Activated T-helper 1 cell treated with anti-CD3 and anti-CD28 coated beads, Interleukin-12 subunit alpha, Interleukin-12 subunit beta, Interleukin-2, Interleukin-4 antibody, amounts not matched to agents 30 ng/mL and 10 ng/mL and 1 ng/mL, durations not matched to agents 14 hours and 24 hours and 36 hours (primary cell): Measurements from ENCODE around the gene PSD2. TPM values are rescaled to one million over a fixed set of nuclear protein-coding genes. Genes with fewer than 3 reads are reported as not detected.

ENCODE experiments used
- DNase-seq: peaks from one replicate; pipeline ENCODE4 v3.0.0; 2021; ENCODE audit warnings: low spot score
- H3K27ac Mint-ChIP-seq: one replicate; pipeline ENCODE4 v1.8.0; 2021; ENCODE audit warnings: mild to moderate bottlenecking, mixed read lengths
- H3K27me3 Mint-ChIP-seq: one replicate; pipeline ENCODE4 v1.8.0; 2022; ENCODE audit warnings: mild to moderate bottlenecking, moderate library complexity, mixed read lengths; ENCODE audit not compliant: insufficient read depth
- H3K36me3 Mint-ChIP-seq: one replicate; pipeline ENCODE4 v1.8.0; 2021; ENCODE audit warnings: low read depth, mixed read lengths
- H3K4me1 Mint-ChIP-seq: one replicate; pipeline ENCODE4 v1.8.0; 2021; ENCODE audit warnings: low read depth, mixed read lengths
- H3K4me3 Mint-ChIP-seq: one replicate; pipeline ENCODE4 v1.8.0; 2021; ENCODE audit warnings: mild to moderate bottlenecking, moderate library complexity, mixed read lengths
- H3K9me3 Mint-ChIP-seq: one replicate; pipeline ENCODE4 v1.8.0; 2021; ENCODE audit warnings: mixed read lengths
- intact Hi-C: fragments of 100-400 bp; cut with micrococcal nuclease; formaldehyde crosslinking; loops from one replicate; pipeline ENCODE4 v1.15.1; 2024
- total RNA-seq: library from RNA; stranded (reverse); gene quantifications from 2 replicates; pipeline ENCODE4 v1.2.3, GENCODE V29; 2022

Gene PSD2
- total RNA-seq, 1 donor from 2014 or later, result not detected

DNA sequence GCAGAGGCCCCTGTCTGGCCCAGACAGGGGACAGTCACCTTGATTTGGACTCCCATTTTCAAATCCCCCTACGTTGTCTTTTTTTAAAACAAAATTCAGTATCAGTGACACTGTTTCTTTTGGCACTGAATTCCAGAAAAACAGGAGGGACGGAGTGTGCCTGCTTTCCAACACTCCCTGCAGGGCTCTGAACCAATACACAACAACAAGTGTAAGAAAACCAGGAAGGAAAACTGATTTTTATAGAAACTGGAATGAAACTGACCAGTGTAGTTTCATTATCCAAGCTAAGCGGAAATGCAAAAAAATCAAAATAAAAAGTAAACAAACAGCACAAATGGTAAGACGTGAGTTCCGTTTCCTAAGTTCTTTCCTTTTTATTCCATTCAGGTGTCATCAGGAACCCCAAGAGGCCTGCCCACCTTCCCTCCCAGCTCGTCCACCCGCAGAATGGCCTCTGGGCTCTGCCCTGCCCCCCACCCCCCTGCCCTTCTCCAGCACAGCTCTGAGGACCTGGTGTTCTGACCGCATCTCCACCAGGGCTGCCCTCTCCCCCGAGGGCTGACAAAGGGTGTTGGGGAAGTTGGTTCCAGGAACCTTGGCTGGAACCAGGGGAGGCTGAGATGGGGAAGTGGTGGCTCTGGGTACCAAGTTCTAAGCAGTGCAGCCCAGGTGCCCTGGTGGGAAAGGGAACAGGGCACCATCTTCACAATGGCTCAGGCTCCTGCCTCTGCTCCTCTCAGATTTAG lies 73.6 kb downstream of the PSD2 start:
- intact Hi-C loops, result no loop called here
- no peak for DNase-seq
- Mint-ChIP-seq H3K4me1 (no peaks in the 10 kb centered on the region), H3K36me3 (no peaks in the 10 kb centered on the region), H3K4me3 (no peak overlapping the region), H3K27me3 (peaks cover 6% of the 10 kb centered on the region), H3K9me3 (no peaks in the 10 kb centered on the region), H3K27ac (no peak overlapping the region)

DNA sequence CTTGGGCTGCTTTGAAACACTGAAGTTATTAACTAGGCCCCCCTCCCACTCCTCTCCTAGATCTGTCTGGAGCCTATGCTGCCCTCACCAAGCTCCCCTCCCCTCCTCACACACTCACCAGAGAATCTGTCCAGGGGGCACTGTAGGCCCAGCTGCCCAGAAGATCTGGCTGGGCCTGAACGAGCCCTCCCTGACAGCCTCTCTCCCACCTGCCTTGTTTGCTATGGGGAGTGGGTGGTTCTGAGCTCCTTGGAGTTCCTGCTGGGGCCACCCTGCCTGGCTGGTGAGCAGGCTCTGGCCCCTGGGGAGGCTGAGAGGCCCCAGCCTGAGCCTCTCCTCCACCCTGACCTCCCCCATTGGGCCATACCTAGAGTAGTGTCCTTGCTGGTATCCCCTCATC lies 75.1 kb downstream of the PSD2 start:
- Mint-ChIP-seq H3K27ac (no peak overlapping the region), H3K36me3 (no peaks in the 10 kb centered on the region), H3K4me3 (no peak overlapping the region), H3K4me1 (no peaks in the 10 kb centered on the region), H3K27me3 (peaks cover 11% of the 10 kb centered on the region), H3K9me3 (no peaks in the 10 kb centered on the region)
- intact Hi-C loops, result no loop called here
- no peak for DNase-seq

DNA sequence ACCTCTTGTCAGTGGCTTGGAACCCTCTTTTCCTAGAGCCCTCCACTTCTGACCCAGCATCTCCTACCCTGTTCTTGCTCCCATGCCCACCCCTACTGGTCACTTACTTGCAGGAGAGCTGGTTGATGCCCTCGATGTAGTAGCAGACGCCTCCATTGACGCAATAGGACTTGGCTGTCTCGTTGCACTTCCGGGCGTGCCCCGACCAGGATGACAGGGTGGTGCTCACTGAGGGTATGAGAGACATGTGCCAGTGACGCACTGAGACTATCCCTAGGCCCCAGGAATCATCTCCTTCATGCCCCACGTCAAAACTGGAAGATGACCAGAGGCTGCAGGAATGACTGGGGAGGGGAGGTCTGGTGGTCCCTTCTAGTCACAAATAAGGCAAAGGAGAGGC lies 76.0 kb downstream of the PSD2 start:
- Mint-ChIP-seq H3K27ac (no peak overlapping the region), H3K9me3 (no peaks in the 10 kb centered on the region), H3K4me3 (no peak overlapping the region), H3K4me1 (no peaks in the 10 kb centered on the region), H3K27me3 (peaks cover 10% of the 10 kb centered on the region), H3K36me3 (no peaks in the 10 kb centered on the region)
- DNase-seq, result no peak
- intact Hi-C loops, result no loop called here

DNA sequence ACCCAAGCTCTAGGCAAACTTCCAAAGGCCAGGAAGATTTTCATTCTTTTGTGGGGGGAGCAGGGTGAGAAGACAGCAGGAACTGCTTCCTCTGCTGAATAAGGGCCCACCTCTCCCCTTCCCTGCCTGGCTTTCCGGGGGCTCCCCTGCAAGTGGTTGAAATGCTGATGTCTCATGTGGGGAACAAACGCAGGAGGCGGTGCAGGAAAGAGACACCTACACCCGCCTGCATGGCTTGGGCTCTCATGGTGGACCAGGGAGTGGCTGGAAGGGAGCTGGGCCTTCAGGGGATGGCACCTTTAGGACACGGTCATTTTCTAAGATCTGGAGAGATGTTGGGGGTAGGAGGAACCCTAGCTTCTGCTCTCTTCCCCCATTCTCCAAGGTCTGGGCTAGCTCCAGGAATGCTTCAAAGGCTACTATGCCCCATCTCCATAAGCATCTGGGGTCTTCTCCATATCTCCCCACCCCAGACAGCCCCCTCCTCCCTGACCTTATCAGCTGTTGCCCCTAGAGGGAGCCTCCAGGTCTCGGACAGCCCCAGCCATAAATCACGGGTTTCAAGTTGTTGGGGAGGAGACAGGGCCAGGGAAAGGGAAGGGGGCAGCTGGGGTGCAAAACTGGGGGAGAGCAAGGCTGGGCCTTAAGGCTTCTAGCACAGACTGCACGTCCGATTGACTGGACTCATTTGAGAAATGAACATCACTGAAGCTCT lies 76.6 kb downstream of the PSD2 start:
- DNase-seq, result no peak
- Mint-ChIP-seq H3K9me3 (no peaks in the 10 kb centered on the region), H3K27me3 (peaks cover 7% of the 10 kb centered on the region), H3K27ac (no peak overlapping the region), H3K4me1 (no peaks in the 10 kb centered on the region), H3K36me3 (no peaks in the 10 kb centered on the region), H3K4me3 (no peak overlapping the region)
- intact Hi-C loops, result no loop called here

DNA sequence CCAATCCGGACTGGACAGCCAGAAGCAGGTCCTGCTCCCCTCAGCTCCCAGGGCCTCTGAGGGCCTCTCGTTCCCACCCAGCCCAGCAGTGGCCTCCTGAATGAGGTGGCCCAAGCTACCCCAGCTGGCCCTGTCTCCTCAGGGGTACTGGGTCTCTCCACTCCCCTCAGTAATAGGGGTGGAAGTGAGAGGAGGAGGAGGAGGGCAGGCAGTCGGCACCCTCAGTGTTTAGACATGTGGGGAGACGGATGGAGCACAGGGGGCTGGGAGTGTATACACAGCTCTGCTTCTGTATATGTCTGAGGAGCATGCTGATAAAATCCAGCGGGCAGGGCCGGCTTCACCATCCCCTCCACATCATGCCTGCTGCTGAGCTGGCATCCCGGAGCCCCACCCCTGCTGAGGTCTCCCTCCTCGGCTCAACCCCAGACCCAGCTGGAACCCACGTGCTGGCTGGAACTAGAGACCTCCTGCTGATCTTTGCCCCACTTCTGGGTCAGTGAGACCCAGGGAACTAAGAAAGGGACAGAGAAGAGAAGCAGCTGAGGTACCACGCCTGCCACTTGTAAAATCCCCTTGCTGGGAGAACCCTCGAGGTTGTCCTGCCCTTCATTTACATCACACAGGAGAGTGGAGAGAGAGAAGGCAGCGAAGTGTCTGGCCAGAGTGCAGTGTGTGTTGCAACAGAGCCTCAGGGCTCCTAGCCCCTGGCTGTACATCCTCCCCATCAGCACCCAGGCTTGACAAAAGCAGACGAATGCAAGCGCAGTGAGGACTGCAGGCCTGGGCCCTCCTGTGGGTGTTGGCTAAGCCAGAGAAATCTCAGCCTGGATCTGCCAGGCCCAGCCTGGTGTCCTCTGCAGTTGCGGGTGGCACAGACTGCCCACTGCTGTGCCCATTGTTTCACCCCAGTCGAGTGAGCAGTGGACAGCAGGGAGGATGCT lies 77.5 kb downstream of the PSD2 start:
- Mint-ChIP-seq H3K36me3 (no peaks in the 10 kb centered on the region), H3K9me3 (no peaks in the 10 kb centered on the region), H3K27me3 (peaks cover 7% of the 10 kb centered on the region), H3K27ac (no peak overlapping the region), H3K4me1 (no peaks in the 10 kb centered on the region), H3K4me3 (no peak overlapping the region)
- no peak for DNase-seq
- intact Hi-C loops, result no loop called here

DNA sequence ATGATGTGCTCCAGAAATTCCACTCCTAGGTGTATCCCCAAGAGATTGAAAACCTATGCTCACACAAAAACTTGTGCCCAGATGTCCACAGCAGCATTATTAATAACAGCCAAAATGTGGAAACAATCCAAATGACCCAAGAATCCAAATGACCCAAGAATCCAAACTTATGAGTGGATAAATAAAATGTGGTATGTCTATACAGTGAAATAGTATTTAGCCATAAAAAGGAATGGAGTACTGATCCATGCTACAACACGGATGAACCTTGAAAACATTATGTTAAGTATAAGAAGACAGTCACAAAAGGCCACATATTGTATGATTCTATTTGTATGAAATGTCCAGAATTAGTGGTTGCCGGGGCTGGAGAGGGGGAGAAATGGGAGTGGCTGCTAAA lies 80.3 kb downstream of the PSD2 start:
- intact Hi-C loops, result no loop called here
- Mint-ChIP-seq H3K9me3 (no peaks in the 10 kb centered on the region), H3K36me3 (no peaks in the 10 kb centered on the region), H3K4me1 (no peaks in the 10 kb centered on the region), H3K4me3 (no peak overlapping the region), H3K27ac (no peak overlapping the region), H3K27me3 (peaks cover 11% of the 10 kb centered on the region)
- no peak for DNase-seq

DNA sequence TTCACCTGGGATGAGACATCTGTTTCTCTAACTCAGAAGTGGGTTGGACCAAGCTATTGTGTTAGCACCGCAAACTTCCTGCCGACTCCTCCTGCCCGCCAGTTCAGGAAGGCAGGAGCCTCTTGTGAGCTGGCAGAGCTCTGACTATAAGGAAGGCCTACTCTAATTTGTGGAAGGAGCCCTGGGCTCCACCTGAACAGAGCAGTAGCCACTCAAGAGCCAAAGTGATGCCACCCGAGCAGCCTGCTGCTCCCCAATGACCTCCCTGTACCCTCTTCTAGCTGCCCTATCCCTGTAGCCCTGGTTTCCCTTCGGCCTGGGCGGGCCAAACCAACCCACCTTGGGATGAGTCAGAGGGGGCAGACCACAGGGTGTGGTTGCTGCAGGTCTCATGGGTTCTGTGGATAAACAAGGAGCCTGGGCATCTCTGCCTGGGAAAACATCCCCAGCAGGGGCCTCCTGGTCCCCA lies 81.6 kb downstream of the PSD2 start:
- Mint-ChIP-seq H3K36me3 (no peaks in the 10 kb centered on the region), H3K4me3 (no peak overlapping the region), H3K27ac (no peak overlapping the region), H3K27me3 (peaks cover 11% of the 10 kb centered on the region), H3K9me3 (no peaks in the 10 kb centered on the region), H3K4me1 (no peaks in the 10 kb centered on the region)
- intact Hi-C loops, result no loop called here
- no peak for DNase-seq

DNA sequence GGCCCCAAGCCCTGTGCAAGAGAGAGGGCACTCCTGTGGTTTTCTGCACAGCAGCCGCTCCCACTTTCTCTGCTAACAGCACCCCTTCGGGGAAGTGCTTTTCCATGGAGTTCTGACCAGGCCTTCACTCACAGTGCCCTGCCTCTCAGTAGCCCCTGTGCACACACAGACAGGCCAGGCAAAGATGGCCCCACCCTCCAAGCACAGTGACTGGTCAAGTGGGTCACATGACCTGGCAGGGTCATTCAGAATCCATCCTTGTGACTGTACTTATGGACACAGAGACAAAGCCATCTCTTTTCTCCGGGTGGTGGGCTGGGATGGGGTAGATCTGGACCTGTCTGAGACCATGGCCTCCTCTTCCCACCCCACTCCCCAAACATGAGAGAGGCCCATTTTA lies 82.5 kb downstream of the PSD2 start:
- no peak overlapping the region for H3K4me3 Mint-ChIP-seq
- H3K27me3 Mint-ChIP-seq, result peaks cover 11% of the 10 kb centered on the region
- intact Hi-C loops, result no loop called here
- no peaks in the 10 kb centered on the region for H3K9me3 Mint-ChIP-seq
- no peaks in the 10 kb centered on the region for H3K4me1 Mint-ChIP-seq
- no peak overlapping the region for H3K27ac Mint-ChIP-seq
- no peaks in the 10 kb centered on the region for H3K36me3 Mint-ChIP-seq
- no peak for DNase-seq

DNA sequence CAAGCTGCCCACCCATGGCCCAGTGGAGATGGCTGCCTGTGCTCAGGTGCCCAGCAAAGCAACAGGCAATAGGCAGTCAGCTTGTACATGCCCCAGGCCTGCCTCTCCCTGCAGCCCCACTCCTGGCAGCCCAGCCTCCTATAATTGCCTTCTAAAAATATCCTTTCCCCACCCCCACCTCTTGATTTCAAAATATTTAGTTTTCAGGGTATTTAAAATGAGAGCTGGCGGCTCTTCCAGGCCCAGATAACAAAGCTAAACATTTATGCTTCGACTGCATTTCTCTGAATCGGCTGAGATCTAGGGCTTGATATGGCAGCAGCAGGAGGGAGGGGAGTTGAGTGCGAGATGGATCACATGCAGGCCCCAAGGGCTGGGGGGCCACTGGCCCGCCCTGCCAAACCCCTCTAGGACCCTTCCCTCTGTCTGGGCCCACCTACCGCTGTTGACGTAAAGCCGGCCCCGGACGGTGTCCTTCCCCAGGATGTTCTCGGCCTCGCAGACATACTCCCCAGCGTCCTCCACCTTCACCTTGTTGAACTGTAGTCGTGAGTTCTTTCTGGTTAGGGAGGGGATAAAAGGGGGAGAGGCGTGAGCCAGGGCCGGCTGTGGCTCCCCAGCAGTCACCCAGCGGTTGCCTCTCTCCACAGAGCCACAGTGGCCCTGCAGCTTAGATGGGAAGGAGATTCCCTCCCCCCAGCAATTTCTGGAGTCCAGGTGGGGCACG lies 85.0 kb downstream of the PSD2 start:
- H3K9me3 Mint-ChIP-seq, result no peaks in the 10 kb centered on the region
- no peak for DNase-seq
- H3K27me3 Mint-ChIP-seq, result peaks cover 7% of the 10 kb centered on the region
- H3K27ac Mint-ChIP-seq, result no peak overlapping the region
- H3K4me3 Mint-ChIP-seq, result no peak overlapping the region
- H3K36me3 Mint-ChIP-seq, result no peaks in the 10 kb centered on the region
- intact Hi-C loops, result no loop called here
- no peaks in the 10 kb centered on the region for H3K4me1 Mint-ChIP-seq

DNA sequence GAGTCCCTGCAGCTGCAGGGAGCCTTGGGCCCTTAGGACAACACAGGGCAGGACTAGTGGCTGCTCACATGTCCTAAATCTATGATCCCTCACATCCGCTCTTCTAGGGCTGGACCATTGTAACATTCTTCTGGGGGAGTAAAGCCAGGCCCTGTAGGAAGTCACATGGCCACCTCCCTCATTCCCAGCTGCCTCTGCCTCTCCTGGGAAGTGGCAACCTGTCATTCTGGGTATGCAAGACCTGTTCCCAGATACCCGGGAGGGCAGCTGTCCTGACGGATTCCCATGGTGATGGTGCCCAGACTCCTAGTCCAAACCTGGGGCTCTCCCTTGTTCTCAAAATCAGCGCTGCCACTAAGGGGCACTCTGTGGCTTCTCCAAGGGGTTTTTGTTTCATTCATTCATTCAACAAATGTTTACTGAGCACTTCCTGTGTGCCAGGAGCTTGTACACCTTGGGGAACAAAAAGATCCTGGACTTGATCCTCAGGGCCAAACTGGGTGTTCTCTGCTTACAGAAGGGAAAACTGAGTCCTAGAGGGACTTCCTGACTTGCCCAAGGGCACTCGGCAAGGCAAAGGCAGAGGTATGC lies 85.6 kb downstream of the PSD2 start:
- intact Hi-C loops, result no loop called here
- Mint-ChIP-seq H3K27me3 (peaks cover 7% of the 10 kb centered on the region), H3K4me3 (no peak overlapping the region), H3K9me3 (no peaks in the 10 kb centered on the region), H3K4me1 (no peaks in the 10 kb centered on the region), H3K27ac (no peak overlapping the region), H3K36me3 (no peaks in the 10 kb centered on the region)
- no peak for DNase-seq

DNA sequence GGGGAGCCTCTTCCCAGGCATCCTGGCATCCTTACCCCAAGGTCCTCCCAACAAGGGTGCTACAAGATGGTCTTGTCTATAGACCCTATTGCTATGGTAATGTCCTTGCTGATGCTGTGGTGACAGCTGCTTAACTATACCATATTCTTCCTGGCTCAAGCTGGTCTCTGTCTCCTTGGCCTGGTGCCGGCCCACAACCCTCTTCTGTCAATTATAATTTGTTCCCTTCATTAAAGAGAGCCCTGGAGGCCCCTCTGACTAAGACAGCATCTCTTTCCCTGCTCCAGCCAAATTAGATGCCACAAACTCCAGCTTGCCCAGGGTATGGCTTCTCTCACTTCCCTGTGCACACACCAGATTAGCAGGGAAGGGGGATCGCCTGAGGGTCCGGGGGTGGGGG lies 86.7 kb downstream of the PSD2 start:
- DNase-seq, result no peak
- Mint-ChIP-seq H3K4me1 (no peaks in the 10 kb centered on the region), H3K27ac (no peak overlapping the region), H3K4me3 (no peak overlapping the region), H3K36me3 (no peaks in the 10 kb centered on the region), H3K9me3 (no peaks in the 10 kb centered on the region), H3K27me3 (peaks cover 7% of the 10 kb centered on the region)
- intact Hi-C loops, result no loop called here

DNA sequence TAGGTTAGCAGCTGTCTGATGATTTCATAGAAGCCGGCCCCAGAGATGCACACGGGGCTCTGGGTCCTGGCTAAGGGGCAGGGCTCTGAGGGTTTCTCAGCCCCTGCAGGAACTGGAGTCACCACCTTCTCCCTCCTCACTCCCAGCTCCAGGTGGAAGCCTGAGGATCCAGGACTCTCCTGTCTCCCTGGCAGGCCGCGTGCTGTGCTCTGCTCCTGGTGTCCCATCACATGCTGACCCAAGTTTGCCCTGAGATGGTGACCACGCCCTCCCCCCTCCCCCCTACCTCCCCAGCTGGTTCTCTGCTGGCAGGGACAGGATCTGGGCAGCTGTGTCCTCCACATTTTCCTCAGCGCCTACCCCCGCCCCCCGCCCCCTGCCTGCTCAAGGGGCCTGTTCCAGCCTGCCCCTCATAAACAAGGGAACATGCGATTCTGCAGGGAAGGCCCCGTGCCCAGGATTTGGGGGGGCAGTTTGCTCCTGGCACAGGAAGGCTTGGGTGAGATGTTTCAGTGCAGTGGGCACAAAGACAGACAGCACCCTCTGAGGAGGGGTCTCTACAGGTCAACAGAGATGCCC lies 87.4 kb downstream of the PSD2 start:
- H3K27me3 Mint-ChIP-seq, result peaks cover 7% of the 10 kb centered on the region
- no peak overlapping the region for H3K4me3 Mint-ChIP-seq
- H3K36me3 Mint-ChIP-seq, result no peaks in the 10 kb centered on the region
- no peak overlapping the region for H3K27ac Mint-ChIP-seq
- DNase-seq, result no peak
- no peaks in the 10 kb centered on the region for H3K4me1 Mint-ChIP-seq
- intact Hi-C loops, result no loop called here
- H3K9me3 Mint-ChIP-seq, result no peaks in the 10 kb centered on the region
